ENCODE data around the gene SLC10A6. TPM values are rescaled to one million over a fixed set of nuclear protein-coding genes. Genes with fewer than 3 reads are reported as not detected.

SLC10A6 gene
- total RNA-seq, result 0.71 and 41.0 TPM in 2 replicates

GRCh38 chr4:86848732-86849619, at the start of gene SLC10A6:
Gene SLC10A6 (minus strand): TSS chr4:86849384. CDS start chr4:86849115, 269 bp downstream.

GRCh38 chr4:86891762-86892635, 42.8 kb upstream of the SLC10A6 start, which contains the start of gene C4orf36:
Gene C4orf36 (minus strand): TSS chr4:86892422. CDS start chr4:86891520, 902 bp downstream.

Other genes with a start within 250 kb of the SLC10A6 start
- gene C4orf36, start 43.0 kb upstream of the SLC10A6 start, total RNA-seq, result 1.7 and 3.1 TPM in 2 replicates
- 15.4 and 39.9 TPM in 2 replicates for gene AFF1, start 85.6 kb upstream of the SLC10A6 start, total RNA-seq

All from nasal cavity respiratory epithelium epithelial cell of viscerocranial mucosa (primary cell).